Activated T-helper 2 cell treated with anti-CD3 and anti-CD28 coated beads, Interferon-gamma antibody, Interleukin-2, Interleukin-4, amounts not matched to agents 10 μg/mL and 5 μg/mL and 100 μg/mL, durations not matched to agents 14 hours and 24 hours and 36 hours (primary cell): ENCODE results near the gene ATE1. TPM values are rescaled to one million over a fixed set of nuclear protein-coding genes. Genes with fewer than 3 reads are reported as not detected.
A peak's percentile ranks its signal among the peaks of the same experiment; 100 is the strongest.
"Not testable (repeated sequence)": the region's sequence is repeated elsewhere in the genome, so short reads cannot be mapped to it uniquely, and the experiment has no call there.

ENCODE experiments used
- DNase-seq: peaks from one replicate; pipeline ENCODE4 v3.0.0; 2021; ENCODE audit warnings: low spot score
- H3K27ac Mint-ChIP-seq: one replicate; pipeline ENCODE4 v1.8.0; 2021; ENCODE audit warnings: mixed read lengths
- H3K27me3 Mint-ChIP-seq: one replicate; pipeline ENCODE4 v1.8.0; 2021; ENCODE audit warnings: low read depth, mixed read lengths
- H3K36me3 Mint-ChIP-seq: one replicate; pipeline ENCODE4 v1.8.0; 2021; ENCODE audit warnings: low read depth, mixed read lengths
- H3K4me1 Mint-ChIP-seq: one replicate; pipeline ENCODE4 v1.8.0; 2021; ENCODE audit warnings: low read depth, mixed read lengths
- H3K4me3 Mint-ChIP-seq: one replicate; pipeline ENCODE4 v1.8.0; 2021; ENCODE audit warnings: low read depth, mild to moderate bottlenecking, moderate library complexity, mixed read lengths
- H3K9me3 Mint-ChIP-seq: one replicate; pipeline ENCODE4 v1.8.0; 2021; ENCODE audit warnings: mixed read lengths
- intact Hi-C: fragments of 100-400 bp; cut with micrococcal nuclease; formaldehyde crosslinking; loops from one replicate; pipeline ENCODE4 v1.15.1; 2023
- total RNA-seq: library from RNA; stranded (reverse); gene quantifications from 2 replicates; pipeline ENCODE4 v1.2.3, GENCODE V29; 2022

Gene ATE1
- total RNA-seq, 1 donor from 2014 or later = 33.6 TPM

DNA sequence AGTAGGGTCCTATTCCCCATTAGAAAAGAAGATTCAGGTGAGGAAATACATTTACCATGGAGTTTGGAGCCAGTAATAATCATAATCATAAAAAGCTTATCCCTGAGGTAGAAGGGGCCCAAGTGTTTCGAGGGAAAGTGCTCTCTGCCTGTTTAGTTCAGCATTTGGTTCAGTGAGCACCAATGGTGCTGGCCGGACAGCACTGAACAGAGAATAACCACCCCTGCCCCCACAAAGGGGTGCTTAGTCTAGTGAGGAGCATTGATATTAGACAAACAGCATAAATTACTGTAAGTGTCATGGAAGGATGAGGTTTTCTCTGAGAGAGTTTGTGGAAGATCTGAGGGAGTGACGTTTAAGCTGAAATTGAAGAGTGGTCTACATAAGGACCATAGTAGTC lies 21.6 kb upstream of the ATE1 start:
- H3K4me3 Mint-ChIP-seq = no peak overlapping the region
- H3K27me3 Mint-ChIP-seq = no peaks in the 10 kb centered on the region
- no peak overlapping the region for H3K27ac Mint-ChIP-seq
- DNase-seq = no peak
- H3K4me1 Mint-ChIP-seq = no peaks in the 10 kb centered on the region
- H3K36me3 Mint-ChIP-seq = peaks cover 3% of the 10 kb centered on the region
- no peaks in the 10 kb centered on the region for H3K9me3 Mint-ChIP-seq
- intact Hi-C loops = no loop called here

DNA sequence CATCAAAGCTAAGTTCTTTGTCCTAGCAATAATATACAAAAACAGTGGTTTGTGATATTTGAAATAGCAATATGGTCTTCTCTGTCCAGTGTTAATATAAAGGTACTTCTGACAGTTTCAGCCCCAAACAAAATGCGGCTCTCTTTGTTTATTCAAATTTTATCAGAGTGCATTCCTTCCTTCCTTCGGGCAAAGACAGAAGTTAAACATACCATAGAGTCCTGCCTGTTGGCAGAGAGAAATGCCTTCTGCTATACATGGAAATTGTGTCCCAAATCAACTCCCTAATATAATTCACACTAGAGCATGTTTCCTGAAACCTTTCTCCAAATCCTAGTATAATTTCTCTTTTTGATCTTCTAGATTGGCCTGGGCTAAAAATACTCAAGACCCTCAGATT lies 21.2 kb upstream of the ATE1 start:
- no peaks in the 10 kb centered on the region for H3K27me3 Mint-ChIP-seq
- H3K9me3 Mint-ChIP-seq = no peaks in the 10 kb centered on the region
- H3K27ac Mint-ChIP-seq = no peak overlapping the region
- no peaks in the 10 kb centered on the region for H3K4me1 Mint-ChIP-seq
- peaks cover 3% of the 10 kb centered on the region for H3K36me3 Mint-ChIP-seq
- no peak overlapping the region for H3K4me3 Mint-ChIP-seq
- intact Hi-C loops = no loop called here
- no peak for DNase-seq

DNA sequence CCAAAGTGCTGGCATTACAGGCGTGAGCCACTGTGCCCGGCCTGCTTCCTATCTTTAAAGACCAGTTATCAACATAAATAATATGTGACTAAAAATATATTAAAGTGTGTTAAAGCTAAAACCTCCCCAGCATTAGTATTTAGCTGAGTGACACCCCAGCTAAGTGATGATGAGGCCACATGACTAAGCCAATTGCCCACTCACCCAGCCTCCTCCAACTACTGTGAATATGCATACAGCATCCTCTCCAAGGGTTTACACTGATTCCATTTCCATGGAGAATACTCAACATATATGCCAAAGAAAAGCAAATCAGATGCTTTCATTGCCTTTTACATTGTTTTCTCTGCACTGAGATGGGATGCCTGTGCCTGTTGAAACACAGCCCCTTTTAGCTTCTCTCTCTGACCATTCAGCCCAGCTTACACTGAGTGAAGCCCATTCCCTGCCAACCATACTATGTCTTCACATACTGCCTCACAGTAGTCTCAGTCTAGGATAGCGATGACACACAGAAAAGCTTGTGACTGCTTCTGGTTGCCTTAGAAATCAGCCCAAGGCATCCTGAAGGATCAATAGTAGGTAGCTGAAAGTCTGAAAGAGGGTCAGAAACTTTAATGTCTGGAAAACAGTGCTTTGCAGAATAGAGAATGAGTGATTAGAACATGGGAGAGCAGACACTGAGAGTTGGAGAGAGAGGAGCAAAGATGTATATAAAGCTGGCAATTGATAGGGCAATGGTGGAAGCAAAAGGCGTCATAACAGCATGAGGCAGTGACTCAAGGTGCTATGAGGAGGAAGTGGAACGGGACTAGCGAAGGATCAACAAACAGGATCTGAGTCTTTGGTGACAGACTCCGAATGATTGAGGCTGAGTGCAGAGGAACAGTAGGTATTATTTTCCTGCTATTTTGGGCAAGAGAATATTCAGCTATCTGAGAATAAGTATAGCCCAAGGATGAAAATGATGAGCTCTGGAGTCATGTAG lies 19.8 kb upstream of the ATE1 start:
- DNase-seq = no peak
- H3K27me3 Mint-ChIP-seq = no peaks in the 10 kb centered on the region
- H3K4me1 Mint-ChIP-seq = no peaks in the 10 kb centered on the region
- no peaks in the 10 kb centered on the region for H3K36me3 Mint-ChIP-seq
- intact Hi-C loops = no loop called here
- no peak overlapping the region for H3K27ac Mint-ChIP-seq
- no peak overlapping the region for H3K4me3 Mint-ChIP-seq
- H3K9me3 Mint-ChIP-seq = no peaks in the 10 kb centered on the region

DNA sequence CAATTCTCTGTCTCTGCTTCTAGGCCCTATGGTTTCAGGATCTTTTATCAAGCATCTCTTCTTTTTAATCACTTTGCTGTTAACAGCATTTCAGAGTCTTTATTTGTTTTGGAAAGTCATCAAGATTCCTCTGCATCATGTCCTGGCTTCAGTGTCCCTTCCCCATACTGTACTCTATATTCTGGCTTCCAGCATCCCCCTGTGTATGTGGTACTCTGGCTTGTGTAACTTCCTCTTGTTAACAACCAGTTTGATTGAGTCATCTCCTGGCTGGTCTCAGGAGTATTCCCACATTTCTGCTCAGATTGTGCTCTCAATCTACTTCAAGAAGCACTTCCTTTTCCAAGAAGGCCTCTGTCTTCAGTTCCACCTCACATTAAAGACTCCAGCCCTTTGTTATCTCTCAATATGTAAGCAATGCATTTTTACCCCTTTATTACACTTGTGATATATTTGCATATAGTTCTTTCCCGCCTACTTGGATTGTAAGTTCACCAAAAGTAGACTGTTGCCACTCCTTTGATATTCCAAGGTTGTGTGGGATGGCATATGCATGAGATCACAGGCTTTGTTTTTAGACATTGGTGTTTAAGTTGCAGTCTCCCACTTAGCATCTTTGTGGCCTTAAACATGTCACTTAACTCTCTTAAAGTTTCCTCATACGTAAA lies 15.1 kb upstream of the ATE1 start:
- Mint-ChIP-seq H3K9me3 (no peaks in the 10 kb centered on the region), H3K36me3 (no peaks in the 10 kb centered on the region), H3K27me3 (peaks cover 6% of the 10 kb centered on the region), H3K4me1 (no peaks in the 10 kb centered on the region), H3K4me3 (no peak overlapping the region), H3K27ac (no peak overlapping the region)
- DNase-seq = no peak
- intact Hi-C loops = no loop called here

DNA sequence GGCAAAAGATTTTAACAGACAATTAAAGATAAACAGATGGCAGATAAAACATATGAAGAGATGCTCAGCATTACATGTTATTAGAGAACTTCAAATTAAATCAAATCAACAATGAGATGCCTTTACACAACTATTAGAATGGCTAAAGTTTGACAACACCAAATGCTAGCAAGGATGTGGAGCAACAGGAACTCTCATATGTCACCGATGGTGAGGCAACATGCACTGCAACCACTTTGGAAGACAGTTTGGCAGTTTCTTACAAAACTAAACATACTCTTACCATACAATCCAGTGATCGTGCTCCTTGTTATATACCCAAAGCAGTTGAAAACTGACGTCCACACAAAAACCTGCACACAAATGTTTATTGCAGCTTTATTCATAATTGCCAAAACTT lies 13.7 kb upstream of the ATE1 start:
- no peak for DNase-seq
- no peaks in the 10 kb centered on the region for H3K36me3 Mint-ChIP-seq
- no peaks in the 10 kb centered on the region for H3K9me3 Mint-ChIP-seq
- no peaks in the 10 kb centered on the region for H3K4me1 Mint-ChIP-seq
- peaks cover 11% of the 10 kb centered on the region for H3K27me3 Mint-ChIP-seq
- intact Hi-C loops = no loop called here
- no peak overlapping the region for H3K27ac Mint-ChIP-seq
- no peak overlapping the region for H3K4me3 Mint-ChIP-seq

DNA sequence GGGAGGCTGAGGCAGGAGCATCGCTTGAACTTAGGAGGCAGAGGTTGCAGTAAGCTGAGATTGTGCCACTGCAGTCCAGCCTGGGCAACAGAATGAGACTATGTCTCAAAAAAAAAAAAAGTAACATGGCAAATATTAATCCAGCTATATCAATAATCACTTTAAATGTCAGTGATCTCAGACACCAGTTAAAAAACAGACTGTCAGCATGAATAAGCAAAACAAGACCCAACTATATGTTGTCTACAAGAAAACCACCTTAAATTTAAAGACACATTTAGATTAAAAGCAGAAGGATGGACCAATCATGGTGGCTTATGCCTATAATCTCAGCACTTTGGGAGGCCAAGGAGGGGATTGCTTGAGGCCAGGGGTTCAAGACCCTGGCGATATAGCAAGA lies 8.5 kb upstream of the ATE1 start:
- Mint-ChIP-seq H3K27me3 (peaks cover 11% of the 10 kb centered on the region), H3K9me3 (no peaks in the 10 kb centered on the region), H3K4me1 (no peaks in the 10 kb centered on the region), H3K27ac (no peak overlapping the region), H3K4me3 (no peak overlapping the region), H3K36me3 (no peaks in the 10 kb centered on the region)
- no peak for DNase-seq
- intact Hi-C loops = no loop called here

DNA sequence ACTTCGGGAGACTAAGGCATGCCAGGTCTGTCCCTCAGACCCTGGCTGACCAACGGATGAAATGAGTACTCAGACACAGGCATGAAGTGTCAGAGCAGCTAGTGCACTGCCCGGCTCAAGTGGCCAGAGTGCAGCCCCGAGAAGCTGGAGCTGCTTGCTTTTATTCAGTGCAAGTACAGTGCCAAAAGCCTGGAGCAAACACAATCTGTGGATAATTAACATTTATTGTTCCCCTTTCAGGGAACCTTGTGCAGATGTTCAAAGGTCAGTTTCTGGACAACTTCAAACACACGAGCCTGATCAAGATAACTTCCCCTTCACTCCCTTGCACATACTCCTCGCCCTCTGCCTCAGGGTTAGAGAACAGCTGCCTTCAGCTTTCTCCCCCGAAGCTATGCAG lies 7.9 kb upstream of the ATE1 start:
- no peaks in the 10 kb centered on the region for H3K4me1 Mint-ChIP-seq
- no peaks in the 10 kb centered on the region for H3K9me3 Mint-ChIP-seq
- intact Hi-C loops = no loop called here
- no peak overlapping the region for H3K4me3 Mint-ChIP-seq
- no peak for DNase-seq
- no peaks in the 10 kb centered on the region for H3K36me3 Mint-ChIP-seq
- peaks cover 11% of the 10 kb centered on the region for H3K27me3 Mint-ChIP-seq
- H3K27ac Mint-ChIP-seq = no peak overlapping the region

DNA sequence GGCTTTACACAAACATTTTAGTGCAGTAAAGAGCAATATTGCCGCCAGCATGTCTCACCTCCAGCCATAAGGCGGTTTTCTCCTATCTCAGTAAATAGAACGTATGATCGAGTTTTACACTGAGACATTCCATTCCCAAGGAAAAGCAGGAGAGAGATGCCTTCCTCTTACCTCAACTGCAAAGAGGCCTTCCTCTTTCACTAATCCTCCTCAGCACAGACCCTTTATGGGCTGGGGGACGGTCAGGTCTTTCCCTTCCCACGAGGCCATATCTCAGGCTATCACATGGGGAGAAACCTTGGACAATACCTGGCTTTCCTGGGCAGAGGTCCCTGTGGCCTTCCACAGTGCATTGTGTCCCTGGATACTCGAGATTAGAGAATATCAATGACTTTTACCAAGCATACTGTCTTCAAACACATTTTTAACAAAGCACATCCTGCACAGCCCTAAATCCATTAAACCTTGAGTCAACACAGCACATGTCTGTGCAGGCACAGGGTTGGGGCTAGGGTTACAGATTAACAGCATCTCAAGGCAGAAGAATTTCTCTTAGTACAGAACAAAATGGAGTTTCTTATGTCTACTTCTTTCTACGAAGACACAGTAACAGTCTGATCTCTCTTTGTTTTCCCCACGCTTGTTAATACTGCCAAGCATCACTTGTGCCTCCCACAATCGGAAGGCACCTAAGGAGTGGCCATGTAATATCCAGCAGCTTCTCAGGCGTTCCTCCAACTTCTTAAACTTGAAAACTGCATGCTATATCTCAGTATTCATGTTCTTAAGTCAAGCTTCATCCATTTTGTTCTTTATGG lies 2.6 kb upstream of the ATE1 start:
- H3K27me3 Mint-ChIP-seq, DNase-seq, intact Hi-C loops, H3K36me3 Mint-ChIP-seq, H3K9me3 Mint-ChIP-seq, H3K27ac Mint-ChIP-seq: not testable (repeated sequence)
- peak overlapping the region; percentile 64 for H3K4me3 Mint-ChIP-seq
- H3K4me1 Mint-ChIP-seq = peaks cover 15% of the 10 kb centered on the region

DNA sequence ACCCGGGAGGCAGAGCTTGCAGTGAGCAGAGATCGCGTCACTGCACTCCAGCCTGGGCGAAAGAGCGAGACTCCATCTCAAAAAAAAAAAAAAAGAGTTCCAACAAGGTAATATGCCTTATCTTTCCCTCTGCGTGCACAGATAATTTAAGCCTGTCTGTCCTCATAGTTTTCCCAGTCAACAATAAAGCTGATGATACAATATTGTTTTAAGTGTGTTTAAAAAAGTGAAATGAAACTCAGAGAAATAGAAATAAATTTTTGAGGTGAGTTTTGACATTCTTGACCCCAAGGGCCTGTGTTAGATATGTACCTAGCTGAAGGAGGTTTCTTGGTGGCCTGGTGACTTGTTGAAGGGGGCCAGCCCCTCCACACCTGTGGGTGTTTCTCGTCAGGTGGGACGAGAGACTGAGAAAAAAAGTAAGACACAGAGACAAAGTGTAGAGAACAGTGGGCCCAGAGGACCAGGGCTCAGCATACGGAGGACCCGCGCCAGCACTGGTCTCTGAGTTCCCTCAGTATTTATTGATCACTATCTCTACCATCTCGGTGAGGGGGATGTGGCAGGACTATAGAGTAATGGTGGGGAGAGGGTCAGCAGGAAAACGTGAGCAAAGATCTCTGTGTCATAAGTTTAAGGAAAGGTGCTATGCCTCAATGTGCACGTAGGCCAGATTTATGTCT lies 1.9 kb upstream of the ATE1 start:
- H3K9me3 Mint-ChIP-seq, DNase-seq, H3K27me3 Mint-ChIP-seq: not testable (repeated sequence)
- intact Hi-C loops = loop anchor here (2.0 to 10.0 kb wide), 2 partner anchors 445 to 1079 kb away; partner anchors contain the start of genes PLEKHA1 and WDR11
- peaks cover 13% of the 10 kb centered on the region for H3K36me3 Mint-ChIP-seq
- H3K27ac Mint-ChIP-seq = peak overlapping the region; percentile 28
- peak overlapping the region; percentile 64 for H3K4me3 Mint-ChIP-seq
- H3K4me1 Mint-ChIP-seq = peaks cover 18% of the 10 kb centered on the region

DNA sequence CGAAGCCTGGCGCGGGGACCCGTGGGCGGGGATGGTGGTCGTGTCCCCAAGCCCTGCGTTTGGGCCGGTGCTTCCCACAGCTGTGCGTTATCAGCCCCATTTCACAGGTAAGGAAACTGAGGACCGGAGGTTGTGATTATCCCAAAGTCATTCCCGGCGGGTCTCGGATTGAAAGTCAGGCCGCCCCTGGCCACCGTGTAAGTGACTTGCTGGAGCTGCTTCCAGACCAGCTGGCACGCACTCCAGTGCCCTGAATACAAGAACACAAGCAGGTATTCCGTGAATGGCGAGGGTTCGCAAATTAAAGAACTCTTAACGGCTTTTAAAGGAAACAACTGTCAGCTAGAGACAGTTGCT lies 675 bp upstream of the ATE1 start:
- Mint-ChIP-seq H3K4me3 (peak overlapping the region; percentile 94), H3K27me3 (no peaks in the 10 kb centered on the region), H3K36me3 (peaks cover 13% of the 10 kb centered on the region), H3K27ac (peak overlapping the region; percentile 76), H3K9me3 (no peaks in the 10 kb centered on the region), H3K4me1 (peaks cover 18% of the 10 kb centered on the region)
- peak; percentile 11 for DNase-seq
- intact Hi-C loops = loop anchor here (1.0 to 10.0 kb wide), 3 partner anchors 46 to 1078 kb away; partner anchors contain the start of genes PLEKHA1 and WDR11

DNA sequence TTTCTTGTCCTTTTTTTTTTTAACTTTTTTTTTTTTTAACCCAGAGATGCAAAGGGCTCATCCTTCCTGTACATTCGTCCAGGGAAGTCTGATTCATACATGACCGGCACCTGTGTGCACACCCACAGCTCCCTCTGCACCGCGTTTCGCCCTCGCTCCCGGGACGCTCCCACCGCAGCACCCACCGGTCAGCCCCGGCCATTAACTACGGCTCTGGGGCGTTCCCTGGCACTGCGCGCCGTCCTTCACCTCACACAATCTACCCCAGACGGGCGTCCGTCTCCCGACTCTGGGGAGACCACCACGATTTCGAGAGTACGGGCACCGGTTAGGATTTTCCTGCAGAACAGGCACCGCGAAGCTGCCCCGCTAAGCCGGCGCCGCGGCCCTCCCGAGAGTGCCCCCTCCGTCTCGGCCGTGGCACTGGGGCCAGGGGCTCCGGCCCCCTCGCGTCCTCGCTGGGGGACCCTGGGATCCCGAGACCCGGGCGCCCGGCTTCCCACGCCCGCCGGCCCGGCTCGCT lies 452 bp downstream of the ATE1 start:
- peak overlapping the region; percentile 91 for H3K27ac Mint-ChIP-seq
- no peaks in the 10 kb centered on the region for H3K9me3 Mint-ChIP-seq
- peaks cover 21% of the 10 kb centered on the region for H3K36me3 Mint-ChIP-seq
- H3K27me3 Mint-ChIP-seq = no peaks in the 10 kb centered on the region
- no peak for DNase-seq
- intact Hi-C loops = loop anchor here (10.0 kb wide), 1 partner anchor 447 kb away; the partner anchor contains the start of gene PLEKHA1
- H3K4me1 Mint-ChIP-seq = peaks cover 18% of the 10 kb centered on the region
- H3K4me3 Mint-ChIP-seq = peak overlapping the region; percentile 94
